ENCODE data around the gene IFI30.
"Not testable (repeated sequence)": the region's sequence is repeated elsewhere in the genome, so short reads cannot be mapped to it uniquely, and the experiment has no call there.

IFI30 gene

GRCh38 chr19:18203408-18203862, 29.8 kb downstream of the IFI30 start:
- DNase-seq (ENCODE audit: low read depth in 2 of 2), result no peak

DNA sequence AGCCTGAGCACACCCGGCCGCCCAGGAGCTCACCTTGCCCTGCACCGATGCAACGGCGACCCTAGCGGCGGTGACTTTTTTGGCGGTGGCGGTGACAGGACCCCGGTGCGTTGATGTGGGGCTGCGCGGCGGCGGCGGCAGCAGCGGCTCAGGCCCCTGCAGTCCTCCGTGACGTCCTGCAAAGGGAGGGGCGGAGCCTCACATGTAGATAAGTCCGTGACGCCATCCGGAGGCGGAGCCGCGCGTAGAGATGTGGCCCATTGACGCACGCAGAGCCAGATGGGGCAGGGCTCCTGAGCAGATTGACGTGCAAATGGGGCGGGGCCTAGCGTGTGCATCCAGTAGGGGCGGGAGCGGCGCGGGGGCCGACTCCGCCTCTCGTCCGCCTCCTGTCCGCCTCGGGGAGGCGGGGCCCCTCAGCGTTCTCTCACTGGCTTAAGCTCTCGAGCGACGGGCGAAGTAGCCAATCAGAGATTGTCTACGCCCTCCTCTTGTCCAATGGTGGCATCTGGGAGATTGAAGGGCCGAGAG, 30.3 kb downstream of the IFI30 start, which contains the start of gene RAB3A:
RAB3A (minus strand) TSS at position 180 of the 531 bp plus-strand sequence. CDS start 1,302 bp downstream, outside the sequence.
- peak; percentile 98 to 100 for DNase-seq (ENCODE audit: low read depth in 2 of 2)

DNA sequence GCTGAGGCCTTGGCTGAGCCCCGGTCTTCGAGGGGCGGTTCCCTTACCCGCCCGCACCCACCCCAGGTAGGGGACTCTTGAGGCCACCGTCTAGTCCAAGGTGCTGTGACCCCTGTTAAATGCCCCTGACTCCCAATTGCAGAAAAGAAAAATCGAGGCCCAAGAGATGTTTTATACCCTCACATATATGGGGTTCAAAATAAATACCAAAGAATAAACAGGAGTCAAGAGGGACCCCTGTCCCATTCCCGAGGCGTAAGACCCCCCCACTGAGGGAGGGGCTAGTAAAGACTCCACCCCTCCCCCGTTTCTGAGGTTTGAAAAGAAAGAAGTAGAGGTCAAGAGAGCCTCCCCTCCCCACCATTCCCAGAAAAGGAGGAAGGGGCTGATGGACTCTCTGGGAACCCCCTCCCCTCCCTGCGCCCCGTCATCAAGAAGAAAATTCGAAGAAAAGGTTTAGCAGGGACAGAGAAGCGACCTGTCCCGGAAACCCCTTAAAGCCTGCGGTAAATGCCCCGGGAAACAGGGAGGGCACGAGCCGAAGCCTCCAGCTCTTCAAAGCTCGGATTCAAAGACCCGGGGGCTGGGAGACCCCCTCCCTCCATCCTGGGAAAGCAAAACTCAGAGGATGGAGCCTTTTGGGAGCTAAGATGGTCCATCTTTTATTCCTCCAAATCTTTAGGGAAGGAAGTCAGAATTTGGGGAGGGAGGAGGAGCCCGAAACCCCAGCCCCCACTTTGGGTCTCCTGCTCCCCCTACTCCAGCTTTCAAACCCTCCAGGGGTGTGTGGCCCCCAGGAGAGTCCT, 31.0 kb downstream of the IFI30 start:
- no peak for DNase-seq (ENCODE audit: low read depth in 2 of 2)

- peak in 1 of 2 donors; percentile 24 for DNase-seq (ENCODE audit: low read depth in 2 of 2)
Observed at GRCh38 chr19:18205200-18205892, 31.7 kb downstream of the IFI30 start.

GRCh38 chr19:18206018-18206417, 32.4 kb downstream of the IFI30 start:
- no peak for DNase-seq (ENCODE audit: low read depth in 2 of 2)

DNA sequence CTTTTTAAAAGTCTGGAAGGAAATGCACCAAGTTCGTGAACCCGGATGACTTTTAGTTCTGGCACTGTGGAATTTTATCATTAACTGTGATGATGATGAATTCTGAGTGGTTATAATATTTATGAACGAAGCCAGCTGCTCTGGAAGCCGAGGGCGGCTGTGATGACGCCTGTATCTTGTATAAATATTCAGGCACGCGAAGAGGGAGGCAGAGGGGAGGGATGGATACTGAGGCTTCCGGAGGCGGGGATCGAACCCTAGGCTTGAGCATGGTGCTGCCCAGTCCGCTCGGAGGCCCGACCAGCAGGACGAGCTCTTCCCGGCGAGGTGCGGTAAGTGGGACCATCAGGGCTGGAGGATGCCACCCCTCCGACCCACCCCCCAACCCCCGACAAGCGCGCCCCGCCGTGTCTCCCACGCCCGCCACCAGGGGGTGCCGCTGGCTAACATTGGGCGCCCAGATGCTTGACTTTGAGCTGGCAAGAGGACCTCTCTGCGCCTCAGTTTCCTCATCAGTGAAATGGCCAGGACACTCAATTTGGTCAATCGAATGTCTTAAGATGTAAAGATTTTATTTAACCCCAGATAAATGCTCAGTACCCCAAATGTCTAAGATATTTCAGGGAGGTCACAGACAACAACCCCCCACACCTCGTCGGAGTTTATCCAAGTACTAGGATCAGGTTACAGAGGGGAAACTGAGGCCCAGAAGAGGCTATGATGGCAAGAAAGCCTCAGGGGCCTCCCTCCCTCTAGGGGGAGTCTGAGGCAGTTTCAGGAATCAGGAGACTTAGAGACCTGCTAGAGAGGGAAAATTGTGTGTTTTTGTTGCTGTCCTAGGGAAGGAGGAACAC, 34.7 kb downstream of the IFI30 start:
- DNase-seq (ENCODE audit: low read depth in 2 of 2), result no peak

- DNase-seq (ENCODE audit: low read depth in 2 of 2), result not testable (repeated sequence)
Observed at GRCh38 chr19:18209912-18210311, 36.3 kb downstream of the IFI30 start.

DNA sequence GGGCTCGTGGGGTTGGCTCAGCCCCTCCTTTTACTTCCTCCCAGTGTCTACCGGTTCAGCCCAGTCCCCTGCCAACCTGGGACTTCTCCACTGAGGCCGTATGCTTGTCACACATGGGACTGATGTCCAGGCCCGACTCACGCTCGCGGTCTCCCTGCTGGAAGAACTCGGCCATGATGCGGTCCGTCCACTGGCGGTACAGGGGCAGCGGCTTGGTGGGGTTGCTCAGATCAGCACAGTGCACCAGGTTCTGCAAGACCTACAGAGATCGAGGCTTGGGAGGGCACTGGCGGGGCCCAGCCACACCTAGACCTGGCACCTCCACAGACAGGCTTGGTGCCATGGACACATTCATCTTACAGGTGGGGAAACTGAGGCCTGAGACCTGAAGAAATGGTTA, 38.1 kb downstream of the IFI30 start:
- no peak for DNase-seq (ENCODE audit: low read depth in 2 of 2)

DNA sequence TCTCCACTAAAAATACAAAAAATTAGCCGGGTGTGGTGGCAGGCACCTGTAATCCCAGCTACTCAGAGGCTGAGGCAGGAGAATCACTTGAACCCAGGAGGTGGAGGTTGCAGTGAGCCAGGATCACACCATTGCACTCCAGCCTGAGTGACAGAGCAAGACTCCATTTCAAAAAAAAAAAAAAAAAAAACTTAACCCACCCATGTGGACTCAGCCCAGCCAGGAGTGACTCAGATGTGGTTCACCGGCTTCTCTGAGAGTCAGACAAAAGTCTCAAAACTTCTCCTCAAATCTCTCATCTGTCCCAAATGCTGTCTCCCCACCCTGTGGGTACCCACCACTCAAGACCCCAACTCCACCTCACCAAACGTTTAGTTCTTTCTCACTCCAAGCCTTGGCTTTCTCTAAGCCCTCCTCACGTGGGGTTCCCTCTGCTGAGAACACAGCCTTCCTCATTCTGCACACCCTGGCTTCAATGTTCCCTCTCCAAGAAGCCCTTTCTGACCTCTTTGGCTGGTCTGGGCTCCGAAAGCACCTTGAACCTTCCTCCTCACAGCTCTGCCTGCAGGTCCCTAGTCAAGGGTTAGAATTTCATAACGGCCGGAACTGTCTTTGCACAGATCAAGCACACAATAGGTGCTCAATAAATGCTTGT, 41.3 kb downstream of the IFI30 start:
- no peak for DNase-seq (ENCODE audit: low read depth in 2 of 2)

- DNase-seq (ENCODE audit: low read depth in 2 of 2), result no peak
Observed at GRCh38 chr19:18216789-18217188, 43.2 kb downstream of the IFI30 start.

- DNase-seq (ENCODE audit: low read depth in 2 of 2), result no peak
Observed at GRCh38 chr19:18218159-18218558, 44.5 kb downstream of the IFI30 start.

DNA sequence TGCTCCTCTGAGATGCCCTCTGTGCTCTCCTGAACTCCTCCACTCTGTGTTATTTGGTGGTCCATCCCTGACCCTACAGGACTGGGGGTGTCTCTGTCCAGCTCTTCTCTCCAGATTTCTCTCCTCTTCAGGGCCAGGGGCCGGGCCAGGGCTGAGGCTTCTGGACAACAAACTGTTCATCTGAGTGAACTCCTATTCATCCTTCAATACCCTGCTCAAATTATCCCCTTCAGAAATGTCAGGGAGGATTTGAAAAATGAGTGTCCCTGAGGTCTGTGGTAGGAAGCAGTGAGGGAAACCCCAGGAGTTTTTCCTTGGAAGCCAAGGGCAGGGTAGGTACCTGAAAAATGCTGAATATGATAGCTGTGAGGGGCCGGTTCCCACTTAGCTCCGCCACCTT, 45.0 kb downstream of the IFI30 start:
- DNase-seq (ENCODE audit: low read depth in 2 of 2), result no peak

- no peak for DNase-seq (ENCODE audit: low read depth in 2 of 2)
Observed at GRCh38 chr19:18219911-18220631, 46.5 kb downstream of the IFI30 start.

DNA sequence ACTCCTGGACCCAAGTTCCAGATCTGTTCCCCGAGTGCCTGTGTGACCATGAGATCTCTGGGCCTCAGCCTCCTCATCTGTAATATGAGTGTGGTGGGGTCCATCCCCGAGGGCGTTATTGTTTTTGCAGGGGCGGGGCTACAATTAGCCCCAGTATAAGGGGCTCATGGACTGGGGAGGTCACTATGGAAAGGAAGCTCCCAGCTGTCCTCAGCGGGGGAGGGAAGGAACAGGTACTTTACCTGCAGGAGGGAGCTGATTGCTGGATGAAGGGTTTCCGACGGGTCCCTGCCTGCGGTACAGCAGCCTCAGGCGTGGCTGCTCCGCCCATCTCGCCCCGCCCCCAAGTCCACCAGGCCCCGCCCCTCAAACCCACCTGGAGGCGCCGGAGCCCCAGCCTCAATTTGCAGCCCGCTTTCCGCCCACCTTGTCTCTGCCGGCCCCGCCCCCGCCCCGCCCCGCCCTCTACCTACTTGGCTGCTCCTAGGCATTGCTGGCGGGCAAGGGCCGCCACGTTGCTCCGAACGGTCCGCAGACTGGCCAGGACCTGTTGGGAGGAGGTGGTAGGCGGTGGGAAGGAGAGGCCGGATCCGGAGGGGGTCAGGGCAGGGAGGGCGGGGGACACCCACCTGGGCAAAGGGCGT, 47.1 kb downstream of the IFI30 start:
- DNase-seq (ENCODE audit: low read depth in 2 of 2), result no peak

DNA sequence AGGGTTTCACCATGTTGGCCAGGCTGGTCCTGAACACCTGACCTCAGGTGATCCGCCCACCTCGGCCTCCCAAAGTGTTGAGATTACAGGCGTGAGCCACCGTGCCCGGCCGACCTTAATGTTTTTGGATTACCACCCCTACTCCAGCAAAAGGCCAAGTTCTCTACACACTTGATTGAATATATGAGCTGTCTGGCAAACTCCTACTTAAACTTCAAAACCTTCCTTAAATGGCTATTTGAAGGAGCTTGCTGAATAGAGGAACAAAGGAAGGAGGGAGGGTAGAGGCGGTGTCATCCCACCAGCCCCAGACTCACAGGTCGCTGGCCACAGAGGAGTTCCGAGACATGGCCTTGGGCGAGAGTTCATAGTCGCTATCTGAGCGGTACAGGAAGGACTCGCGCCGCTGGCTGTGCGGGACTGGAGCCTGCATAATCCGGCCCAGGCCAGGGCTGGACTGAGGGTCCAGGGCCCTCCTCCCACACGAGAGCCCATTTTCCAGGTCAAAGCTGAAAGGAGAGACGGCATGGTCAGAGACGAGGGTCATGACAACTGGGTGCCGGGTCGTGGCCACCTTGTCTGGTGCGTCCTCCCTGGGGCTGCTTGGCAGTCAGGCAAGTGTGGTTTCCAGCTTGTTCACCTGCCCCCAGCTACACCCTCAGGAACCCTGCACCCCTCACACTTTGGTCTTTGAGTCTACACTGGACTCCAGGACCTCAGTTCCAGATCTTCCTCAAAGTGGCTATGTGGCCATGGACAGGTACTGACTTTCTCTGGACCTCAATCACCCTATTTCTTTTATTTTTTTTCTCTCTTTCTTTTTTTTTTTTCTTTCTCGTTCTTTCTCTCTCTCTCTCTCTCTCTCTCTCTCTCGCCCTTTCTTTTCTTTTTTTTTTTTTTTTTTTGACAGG, 48.5 kb downstream of the IFI30 start:
- DNase-seq (ENCODE audit: low read depth in 2 of 2), result no peak

GRCh38 chr19:18223860-18224524, 50.4 kb downstream of the IFI30 start:
- no peak for DNase-seq (ENCODE audit: low read depth in 2 of 2)

- peak; percentile 50 to 55 for DNase-seq (ENCODE audit: low read depth in 2 of 2)
Observed at GRCh38 chr19:18224525-18225354, 51.1 kb downstream of the IFI30 start.

DNA sequence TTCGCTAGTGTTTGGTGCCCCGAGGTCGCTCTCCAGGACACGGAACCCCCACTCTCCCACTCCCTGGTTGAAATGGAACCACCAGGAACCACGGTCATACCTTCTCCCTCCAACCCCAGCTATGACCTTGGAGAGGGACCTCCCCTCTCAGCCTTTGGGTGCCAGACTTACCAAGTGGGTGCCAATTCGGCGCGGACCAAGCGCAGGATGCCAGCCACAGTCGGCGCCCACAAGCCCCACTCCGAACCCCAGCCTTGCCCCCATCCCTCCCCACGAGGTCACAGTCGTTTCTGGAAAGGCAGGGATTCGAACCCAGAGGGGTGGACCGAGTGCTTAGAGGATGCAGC, 51.7 kb downstream of the IFI30 start:
- no peak for DNase-seq (ENCODE audit: low read depth in 2 of 2)
